Liver (tissue), 9 donors: ENCODE measurements around the gene HOXB5. TPM values are rescaled to one million over a fixed set of nuclear protein-coding genes. Genes with fewer than 3 reads are reported as not detected.

Source experiments
- DNase-seq: peaks from one replicate; pipeline ENCODE4 v3.0.0-alpha.2; 2017; ENCODE audit warnings: low spot score
- H3K27ac ChIP-seq, 2 donors: one replicate each; pipeline ENCODE4 v1.7.0; 2013; ENCODE audit warnings: inconsistent platforms in 2 of 2, low read length in 2 of 2, control low read depth in 1 of 2, low read depth in 1 of 2, mild to moderate bottlenecking in 1 of 2
- H3K27me3 ChIP-seq, 4 donors: one replicate each; pipeline versions ENCODE4 v1.6.1 to v1.7.0; 2013; ENCODE audit warnings: low read length in 3 of 4, inconsistent platforms in 1 of 4, mild to moderate bottlenecking in 1 of 4, moderate library complexity in 1 of 4; ENCODE audit not compliant: control insufficient read depth in 4 of 4, insufficient read depth in 4 of 4
- H3K36me3 ChIP-seq, 4 donors: one replicate each; pipeline versions ENCODE4 v1.6.1 to v1.7.0; 2013; ENCODE audit warnings: low read length in 3 of 4, mild to moderate bottlenecking in 3 of 4, low read depth in 1 of 4, moderate library complexity in 1 of 4; ENCODE audit not compliant: control insufficient read depth in 4 of 4, insufficient read depth in 3 of 4
- H3K4me1 ChIP-seq, 4 donors: one replicate each; pipeline versions ENCODE4 v1.6.1 to v1.7.0; 2013; ENCODE audit warnings: low read length in 3 of 4, mild to moderate bottlenecking in 3 of 4, moderate library complexity in 1 of 4; ENCODE audit not compliant: control insufficient read depth in 4 of 4, insufficient read depth in 4 of 4
- H3K4me3 ChIP-seq, 3 donors: one replicate each; pipeline versions ENCODE4 v1.6.1 to v1.7.0; 2013; ENCODE audit warnings: low read length in 3 of 3, control low read depth in 1 of 3, low read depth in 1 of 3, mild to moderate bottlenecking in 1 of 3
- H3K9ac ChIP-seq, 2 donors: one replicate each; pipeline ENCODE4 v1.7.0; 2013; ENCODE audit warnings: low read length in 2 of 2, mild to moderate bottlenecking in 2 of 2, moderate library complexity in 2 of 2, control low read depth in 1 of 2, low read depth in 1 of 2
- H3K9me3 ChIP-seq, 4 donors: one replicate each; pipeline versions ENCODE4 v1.6.1 to v1.7.0; 2013; ENCODE audit warnings: low read length in 3 of 4; ENCODE audit not compliant: control insufficient read depth in 4 of 4
- CTCF ChIP-seq: fragments of 150-350 bp; IDR thresholded peaks from 2 replicates; pipeline ENCODE4 v1.5.1; 2017; ENCODE audit warnings: improper control_type of control experiment, low read depth, low read length; ENCODE audit not compliant: missing input control
- EGR1 ChIP-seq, 2 donors: IDR thresholded peaks; 2 replicates each; pipeline ENCODE4 v1.6.1; 2016 to 2018; ENCODE audit warnings: antibody characterized with exemption in 2 of 2, low read depth in 2 of 2
- FOXA1 ChIP-seq: IDR thresholded peaks from 2 replicates; pipeline ENCODE4 v1.6.1; 2016; ENCODE audit warnings: antibody characterized with exemption
- FOXA2 ChIP-seq: IDR thresholded peaks from 2 replicates; pipeline ENCODE4 v1.6.1; 2016; ENCODE audit warnings: antibody characterized with exemption
- GABPA ChIP-seq, 2 donors: IDR thresholded peaks in 1 of 2; conservative IDR thresholded peaks in 1 of 2; 2 replicates each; pipeline ENCODE4 v1.6.1; 2016; ENCODE audit warnings: antibody characterized with exemption in 2 of 2, mild to moderate bottlenecking in 1 of 2, moderate library complexity in 1 of 2
- HNF4A ChIP-seq, 2 donors: conservative IDR thresholded peaks; 2 replicates each; pipeline ENCODE4 v1.6.1; 2016; ENCODE audit warnings: antibody characterized with exemption in 2 of 2, mild to moderate bottlenecking in 2 of 2
- HNF4G ChIP-seq: IDR thresholded peaks from 2 replicates; pipeline ENCODE4 v1.6.1; 2016; ENCODE audit warnings: antibody characterized with exemption
- JUND ChIP-seq, 2 donors: IDR thresholded peaks; 2 replicates each; pipeline ENCODE4 v1.6.1; 2016; ENCODE audit warnings: antibody characterized with exemption in 2 of 2
- NR2F2 ChIP-seq: IDR thresholded peaks from 2 replicates; pipeline ENCODE4 v1.6.1; 2016; ENCODE audit warnings: antibody characterized with exemption
- RXRA ChIP-seq, 2 donors: IDR thresholded peaks; 2 replicates each; pipeline ENCODE4 v1.6.1; 2017 to 2018; ENCODE audit warnings: antibody characterized with exemption in 2 of 2, mild to moderate bottlenecking in 1 of 2
- SP1 ChIP-seq: IDR thresholded peaks from 2 replicates; pipeline ENCODE4 v1.6.1; 2018; ENCODE audit warnings: antibody characterized with exemption, mild to moderate bottlenecking
- TAF1 ChIP-seq: conservative IDR thresholded peaks from 2 replicates; pipeline ENCODE4 v1.6.1; 2016; ENCODE audit warnings: antibody characterized with exemption, mild to moderate bottlenecking
- YY1 ChIP-seq: IDR thresholded peaks from 2 replicates; pipeline ENCODE4 v1.6.1; 2016; ENCODE audit warnings: antibody characterized with exemption, mild to moderate bottlenecking
- WGBS: extraction: QIAGEN DNeasy Blood & Tissue Kit; methylation state at CpG from one replicate; pipeline ENCODE4 v1.1.7; 2013; 5-methylcytosine and 5-hydroxymethylcytosine counted together
- polyA plus RNA-seq, 2 donors: library from polyadenylated mRNA; stranded (reverse) in 1 of 2; unstranded in 1 of 2; fragments of 200-250 nt in 1 of 2; fragments of >200 nt in 1 of 2; fragmentation: Nextera tagmentation in 1 of 2; extraction: Ambion mirVana in 1 of 2; gene quantifications; one replicate each; pipeline versions ENCODE4 v1.2.1 to v1.2.3, GENCODE V29; 2013 to 2015
- total RNA-seq, 2 donors: library from RNA; depleted of rRNA; stranded (reverse); fragments of >200 nt; gene quantifications; one replicate each; pipeline ENCODE4 v1.2.3, GENCODE V29; 2014
- TF ChIP-seq, protein P1 (sequence below): IDR thresholded peaks from 2 replicates; pipeline ENCODE4 v1.6.1; 2016; ENCODE audit warnings: antibody characterized with exemption
- donor health status: healthy.
- donor health status: healthy.
- donor health status: healthy.
- donor health status: healthy.
- donor health status: healthy.

The HOXB5 gene
- total and polyA plus RNA-seq, 4 donors = 0.08 to 0.38 (median 0.36) TPM; not detected in 1

DNA sequence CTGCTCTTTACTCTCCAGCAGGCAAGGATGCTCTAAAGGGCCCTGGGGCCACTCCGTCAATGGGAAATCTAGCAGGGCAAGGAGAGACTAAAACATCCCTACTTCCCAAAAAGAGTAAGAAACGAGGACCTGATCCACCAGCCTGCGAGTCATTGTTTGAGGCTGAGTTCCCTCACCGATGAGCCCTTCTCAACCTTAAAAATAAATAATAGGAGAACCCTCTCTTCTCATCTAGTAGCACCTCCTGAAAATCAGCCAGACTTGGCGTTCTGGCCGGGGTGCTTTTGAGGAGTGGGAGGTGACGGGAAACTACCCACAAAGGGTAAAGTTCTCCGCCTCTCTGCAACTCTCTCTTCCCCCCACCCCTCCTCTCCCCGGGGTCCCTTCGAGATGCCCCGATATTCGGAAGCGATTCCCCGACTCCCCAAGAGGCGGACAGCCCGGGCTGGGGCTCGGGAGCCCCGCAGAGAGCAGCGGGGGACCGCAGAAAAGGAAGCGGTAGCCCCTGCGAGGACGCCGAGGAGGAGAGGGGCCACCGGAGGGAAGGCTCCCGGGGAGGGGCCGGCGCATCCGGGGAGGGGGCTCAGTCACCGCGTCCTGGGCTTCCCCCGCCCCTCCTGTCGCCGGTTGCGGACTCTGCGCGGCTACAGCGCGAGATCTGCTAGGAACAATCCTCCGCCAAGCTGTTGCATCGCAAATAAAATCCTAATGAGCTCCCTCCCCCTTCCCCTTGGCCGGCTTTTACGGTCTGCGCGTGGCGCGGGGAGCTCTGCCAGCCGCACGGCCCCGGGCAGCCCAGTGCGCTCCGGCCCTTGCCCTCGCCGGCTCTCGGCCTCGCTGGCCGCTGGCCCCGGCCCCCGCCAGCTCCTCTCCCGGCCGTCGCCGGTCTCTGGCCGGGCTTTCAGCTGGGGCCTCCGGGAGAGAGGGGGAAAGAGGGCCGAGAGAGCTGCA is 31.2 kb upstream of the HOXB5 start:
- Histone ChIP-seq H3K9me3 (no peaks in the 10 kb centered on the region), H3K9ac (no peak overlapping the region), H3K27ac (no peak overlapping the region), H3K4me1 (peaks cover 7 to 14% (median 13%) of the 10 kb centered on the region in 4 donors), H3K4me3 (peak overlapping the region in 1 of 3 donors; percentile 39), H3K27me3 (peaks cover 4 to 52% (median 38%) of the 10 kb centered on the region in 4 donors), H3K36me3 (no peaks in the 10 kb centered on the region)
- TF ChIP-seq HNF4G (no peak), YY1 (no peak), GABPA (IDR thresholded peaks at IDR 0.05 in 1 of 2, conservative IDR thresholded peaks at IDR 0.05 in 1 of 2) (no peak), SP1 (no peak), HNF4A (conservative IDR thresholded peaks at IDR 0.05) (no peak), FOXA2 (no peak), FOXA1 (no peak), JUND (IDR thresholded peaks at IDR 0.05) (no peak), CTCF (no peak), TAF1 (no peak), RXRA (IDR thresholded peaks at IDR 0.05) (no peak)
- TF ChIP-seq, protein P1, sequence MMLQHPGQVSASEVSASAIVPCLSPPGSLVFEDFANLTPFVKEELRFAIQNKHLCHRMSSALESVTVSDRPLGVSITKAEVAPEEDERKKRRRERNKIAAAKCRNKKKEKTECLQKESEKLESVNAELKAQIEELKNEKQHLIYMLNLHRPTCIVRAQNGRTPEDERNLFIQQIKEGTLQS = no peak
- no peak for DNase-seq
- WGBS = 3% methylated on average over 66 of the region's 66 CpGs

- Histone ChIP-seq H3K27me3 (peaks cover 4 to 50% (median 35%) of the 10 kb centered on the region in 4 donors), H3K27ac (no peak overlapping the region), H3K9ac (no peak overlapping the region), H3K36me3 (no peaks in the 10 kb centered on the region), H3K4me3 (no peak overlapping the region), H3K9me3 (no peaks in the 10 kb centered on the region), H3K4me1 (peaks cover 7 to 14% (median 13%) of the 10 kb centered on the region in 4 donors)
- 18% methylated on average over 5 of the region's 5 CpGs for WGBS
- no peak for TF ChIP-seq NR2F2
- no peak for DNase-seq
These were observed 30.5 kb upstream of the HOXB5 start for GRCh38 chr17:48624118-48624517.

DNA sequence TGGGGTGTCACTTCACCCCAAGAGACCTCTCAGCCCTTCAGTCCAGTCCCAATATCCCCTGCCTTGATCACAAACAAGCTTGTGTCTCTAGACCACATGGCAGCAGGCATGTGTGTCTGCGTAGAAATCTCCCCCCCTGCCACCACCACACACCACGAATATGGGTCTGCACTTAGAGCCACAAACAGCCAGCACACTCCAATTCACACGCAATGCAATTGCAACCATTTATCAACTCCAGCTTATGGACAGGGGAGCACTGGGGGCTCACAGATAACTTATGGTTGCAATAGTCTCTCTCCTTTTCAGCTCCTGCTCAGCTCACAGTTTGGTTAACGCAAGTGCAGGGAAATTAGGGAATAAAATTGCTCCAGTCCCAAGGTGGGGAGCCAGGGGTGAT is 30.0 kb upstream of the HOXB5 start:
- WGBS = 18% methylated on average over 4 of the region's 4 CpGs
- TF ChIP-seq EGR1 (IDR thresholded peaks at IDR 0.05; ENCODE audit: low read depth in 2 of 2) = no peak
- Histone ChIP-seq H3K27me3 (peaks cover 4 to 45% (median 33%) of the 10 kb centered on the region in 4 donors), H3K9ac (no peak overlapping the region), H3K4me3 (no peak overlapping the region), H3K27ac (no peak overlapping the region), H3K36me3 (no peaks in the 10 kb centered on the region), H3K9me3 (no peaks in the 10 kb centered on the region), H3K4me1 (peaks cover 7 to 14% (median 13%) of the 10 kb centered on the region in 4 donors)
- no peak for DNase-seq
